Keratinocyte (primary cell): Measurements from ENCODE around the gene TBC1D19. TPM values are rescaled to one million over a fixed set of nuclear protein-coding genes. Genes with fewer than 3 reads are reported as not detected.

Experiments
- DNase-seq: peaks from one replicate; pipeline ENCODE4 v3.0.0-alpha.2; 2011; ENCODE audit warnings: low read depth, missing footprints, low spot score
- FAIRE-seq: peaks from 2 replicates; lab custom pipeline; 2011; peaks lifted over from hg19 to GRCh38; lab: Jason Lieb, UNC
- H2AFZ ChIP-seq: 2 replicates; pipeline ENCODE4 v1.6.0; 2012; ENCODE audit warnings: low read length, control low read depth, inconsistent platforms; ENCODE audit not compliant: control insufficient read depth
- H3K27ac ChIP-seq: 2 replicates; pipeline ENCODE4 v1.5.1; 2011; ENCODE audit warnings: low read length; ENCODE audit not compliant: control insufficient read depth, insufficient read depth
- H3K27me3 ChIP-seq: 3 replicates; pipeline ENCODE4 v1.6.0; 2011; ENCODE audit warnings: low read length; ENCODE audit not compliant: control insufficient read depth, insufficient read depth; ENCODE audit errors: extremely low read depth
- H3K36me3 ChIP-seq, 2 experiments: 2 replicates in 1 of 2; 3 replicates in 1 of 2; pipeline ENCODE4 v1.5.1; 2011; ENCODE audit warnings: low read length in 2 of 2, mild to moderate bottlenecking in 1 of 2; ENCODE audit not compliant: control insufficient read depth in 2 of 2, insufficient read depth in 2 of 2; ENCODE audit errors: extremely low read depth in 1 of 2
- H3K4me1 ChIP-seq: 3 replicates; pipeline ENCODE4 v1.5.1; 2011; ENCODE audit warnings: low read length; ENCODE audit not compliant: control insufficient read depth, insufficient read depth; ENCODE audit errors: extremely low read depth
- H3K4me2 ChIP-seq: 3 replicates; pipeline ENCODE4 v1.6.0; 2011; ENCODE audit warnings: low read depth, low read length; ENCODE audit not compliant: control insufficient read depth, insufficient read depth; ENCODE audit errors: extremely low read depth
- H3K4me3 ChIP-seq, 3 experiments: fragments of 200-600 bp in 1 of 3; sonication (generic) in 1 of 3; 2 replicates in 2 of 3; 3 replicates in 1 of 3; pipeline ENCODE4 v1.5.1; 2011 to 2016; ENCODE audit warnings: low read length in 3 of 3, mild to moderate bottlenecking in 3 of 3, control low read depth in 2 of 3, inconsistent platforms in 1 of 3, low read depth in 1 of 3, mixed read lengths in 1 of 3, mixed run types in 1 of 3, moderate library complexity in 1 of 3; ENCODE audit not compliant: control insufficient read depth in 2 of 3, insufficient read depth in 2 of 3; ENCODE audit errors: extremely low read depth in 1 of 3
- H3K79me2 ChIP-seq: 2 replicates; pipeline ENCODE4 v1.6.0; 2012; ENCODE audit warnings: low read length; ENCODE audit not compliant: control insufficient read depth, insufficient read depth
- H3K9ac ChIP-seq: 3 replicates; pipeline ENCODE4 v1.6.0; 2011; ENCODE audit warnings: low read length; ENCODE audit not compliant: control insufficient read depth, insufficient read depth; ENCODE audit errors: extremely low read depth
- H3K9me1 ChIP-seq: 3 replicates; pipeline ENCODE4 v1.6.0; 2011; ENCODE audit warnings: low read length; ENCODE audit not compliant: control insufficient read depth, insufficient read depth; ENCODE audit errors: extremely low read depth
- H3K9me3 ChIP-seq: 2 replicates; pipeline ENCODE4 v1.5.1; 2012; ENCODE audit warnings: low read depth, low read length; ENCODE audit not compliant: control insufficient read depth
- H4K20me1 ChIP-seq: 3 replicates; pipeline ENCODE4 v1.6.0; 2011; ENCODE audit warnings: low read length; ENCODE audit not compliant: control insufficient read depth, insufficient read depth; ENCODE audit errors: extremely low read depth
- EZH2 ChIP-seq: IDR thresholded peaks from one replicate; pipeline ENCODE4 v1.6.1; 2012; ENCODE audit warnings: inconsistent platforms, mild to moderate bottlenecking, low read length, moderate library complexity
- dilution Hi-C: fragments of 300-500 bp; cut with MboI; formaldehyde crosslinking; loops from one replicate; pipeline ENCODE4 v1.7.0; 2020; ENCODE audit warnings: low sequenced_read_pairs; ENCODE audit not compliant: extremely low pct_ligation_motif_present
- polyA plus RNA-seq, 5 experiments: library from polyadenylated mRNA; depleted of rRNA in 3 of 5; stranded (reverse) in 3 of 5; stranded (forward) in 1 of 5; unstranded in 1 of 5; fragments of >200 nt; gene quantifications; 1 replicate in 1 of 5; 2 replicates in 3 of 5; 3 replicates in 1 of 5; pipeline versions ENCODE4 v1.2.1 to v1.2.3, GENCODE V29; 2011 to 2012; ENCODE audit warnings: missing spikeins in 2 of 5, low read depth in 1 of 5, low replicate concordance in 1 of 5
- TF ChIP-seq, protein P1 (sequence below), 3 experiments: IDR thresholded peaks in 1 of 3; conservative IDR thresholded peaks in 1 of 3; optimal IDR thresholded peaks in 1 of 3; 2 replicates in 2 of 3; 3 replicates in 1 of 3; pipeline versions ENCODE3 to v1.5.1; 2011; ENCODE audit warnings: low read length in 3 of 3, mild to moderate bottlenecking in 3 of 3, moderate library complexity in 2 of 3, control low read depth in 1 of 3, inconsistent platforms in 1 of 3; ENCODE audit not compliant: insufficient read depth in 2 of 3; ENCODE audit errors: extremely low read depth in 1 of 3

TBC1D19 gene
- polyA plus RNA-seq, 1 donor (not counting 4 experiments of a cell fraction or from before 2014, with no cell fraction given) = 11.3 TPM

- no peaks in the 10 kb centered on the region for H3K9me1 ChIP-seq
- no peak overlapping the region for H3K4me2 ChIP-seq
- H2AFZ ChIP-seq = no peak overlapping the region
- peaks cover under 1% of the 10 kb centered on the region for H3K4me1 ChIP-seq
- H3K9me3 ChIP-seq = no peaks in the 10 kb centered on the region
- DNase-seq (no peak), FAIRE-seq (no peak)
- H4K20me1 ChIP-seq = no peaks in the 10 kb centered on the region
- H3K36me3 ChIP-seq = no peaks in the 10 kb centered on the region
- H3K4me3 ChIP-seq = no peak overlapping the region
- H3K79me2 ChIP-seq = no peaks in the 10 kb centered on the region
- no peak overlapping the region for H3K9ac ChIP-seq
- H3K27ac ChIP-seq = no peak overlapping the region
- no peak for TF ChIP-seq EZH2
- TF ChIP-seq, protein P1, sequence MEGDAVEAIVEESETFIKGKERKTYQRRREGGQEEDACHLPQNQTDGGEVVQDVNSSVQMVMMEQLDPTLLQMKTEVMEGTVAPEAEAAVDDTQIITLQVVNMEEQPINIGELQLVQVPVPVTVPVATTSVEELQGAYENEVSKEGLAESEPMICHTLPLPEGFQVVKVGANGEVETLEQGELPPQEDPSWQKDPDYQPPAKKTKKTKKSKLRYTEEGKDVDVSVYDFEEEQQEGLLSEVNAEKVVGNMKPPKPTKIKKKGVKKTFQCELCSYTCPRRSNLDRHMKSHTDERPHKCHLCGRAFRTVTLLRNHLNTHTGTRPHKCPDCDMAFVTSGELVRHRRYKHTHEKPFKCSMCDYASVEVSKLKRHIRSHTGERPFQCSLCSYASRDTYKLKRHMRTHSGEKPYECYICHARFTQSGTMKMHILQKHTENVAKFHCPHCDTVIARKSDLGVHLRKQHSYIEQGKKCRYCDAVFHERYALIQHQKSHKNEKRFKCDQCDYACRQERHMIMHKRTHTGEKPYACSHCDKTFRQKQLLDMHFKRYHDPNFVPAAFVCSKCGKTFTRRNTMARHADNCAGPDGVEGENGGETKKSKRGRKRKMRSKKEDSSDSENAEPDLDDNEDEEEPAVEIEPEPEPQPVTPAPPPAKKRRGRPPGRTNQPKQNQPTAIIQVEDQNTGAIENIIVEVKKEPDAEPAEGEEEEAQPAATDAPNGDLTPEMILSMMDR (optimal IDR thresholded peaks at IDR 0.05 in 1 of 3, IDR thresholded peaks at IDR 0.05 in 1 of 3, conservative IDR thresholded peaks at IDR 0.05 in 1 of 3; ENCODE audit: extremely low read depth in 1 of 3, insufficient read depth in 2 of 3, low read length in 3 of 3) = no peak
- dilution Hi-C loops = no loop called here
- no peaks in the 10 kb centered on the region for H3K27me3 ChIP-seq
Measured at GRCh38 chr4:26793735-26794134, 209.9 kb downstream of the TBC1D19 start.

DNA sequence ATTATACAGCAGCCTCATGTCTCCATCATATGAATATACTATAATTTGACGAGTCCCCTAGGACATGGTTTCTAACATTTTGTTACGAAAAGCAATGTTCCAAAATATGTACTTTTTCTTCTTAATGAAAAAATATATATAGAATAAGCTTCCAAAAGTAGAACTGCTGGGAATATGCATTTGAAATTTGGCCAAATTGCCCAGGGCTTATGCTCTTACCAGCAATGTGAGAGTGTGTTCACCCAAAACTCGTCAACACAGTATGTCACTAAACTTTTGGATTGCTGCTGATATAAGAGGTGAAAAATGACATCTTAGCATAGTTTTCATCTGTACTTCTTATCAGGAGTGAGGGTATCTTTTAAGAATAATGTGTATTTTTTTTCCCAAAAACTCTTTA lies 212.2 kb downstream of the TBC1D19 start:
- no peaks in the 10 kb centered on the region for H3K9me3 ChIP-seq
- no peaks in the 10 kb centered on the region for H3K27me3 ChIP-seq
- H3K4me1 ChIP-seq = no peaks in the 10 kb centered on the region
- no peak for FAIRE-seq
- DNase-seq = no peak
- TF ChIP-seq, protein P1 (optimal IDR thresholded peaks at IDR 0.05 in 1 of 3, IDR thresholded peaks at IDR 0.05 in 1 of 3, conservative IDR thresholded peaks at IDR 0.05 in 1 of 3; ENCODE audit: extremely low read depth in 1 of 3, insufficient read depth in 2 of 3, low read length in 3 of 3) = no peak
- no peak for TF ChIP-seq EZH2
- no peak overlapping the region for H3K27ac ChIP-seq
- no peaks in the 10 kb centered on the region for H4K20me1 ChIP-seq
- H3K4me2 ChIP-seq = no peak overlapping the region
- no peak overlapping the region for H2AFZ ChIP-seq
- no peak overlapping the region for H3K4me3 ChIP-seq
- H3K36me3 ChIP-seq = no peaks in the 10 kb centered on the region
- dilution Hi-C loops = no loop called here
- no peak overlapping the region for H3K9ac ChIP-seq
- no peaks in the 10 kb centered on the region for H3K9me1 ChIP-seq
- no peaks in the 10 kb centered on the region for H3K79me2 ChIP-seq
